Fibroblast of lung (primary cell): Measurements from ENCODE around the gene QSOX2. TPM values are rescaled to one million over a fixed set of nuclear protein-coding genes. Genes with fewer than 3 reads are reported as not detected.

Experiments used
- DNase-seq, 2 donors: peaks; one replicate each; pipeline versions ENCODE4 v3.0.0 to v3.0.0-alpha.2; 2010; ENCODE audit warnings: low read depth in 2 of 2
- H2AFZ ChIP-seq: 2 replicates; pipeline ENCODE4 v1.5.1; 2012; ENCODE audit warnings: low read length, control low read depth, inconsistent platforms
- H3K27ac ChIP-seq: 2 replicates; pipeline ENCODE4 v1.5.1; 2011; ENCODE audit warnings: low read length, control low read depth; ENCODE audit not compliant: insufficient read depth
- H3K27me3 ChIP-seq: 2 replicates; pipeline ENCODE4 v1.5.1; 2011; ENCODE audit warnings: mild to moderate bottlenecking, low read length; ENCODE audit not compliant: control insufficient read depth, insufficient read depth
- H3K36me3 ChIP-seq: 2 replicates; pipeline ENCODE4 v1.5.1; 2011; ENCODE audit warnings: low read length; ENCODE audit not compliant: control insufficient read depth, insufficient read depth
- H3K4me1 ChIP-seq: 2 replicates; pipeline ENCODE4 v1.5.1; 2011; ENCODE audit warnings: low read length; ENCODE audit not compliant: control insufficient read depth, insufficient read depth; ENCODE audit errors: extremely low read depth
- H3K4me2 ChIP-seq: 2 replicates; pipeline ENCODE4 v1.5.1; 2011; ENCODE audit warnings: low read length, control low read depth; ENCODE audit not compliant: insufficient read depth; ENCODE audit errors: extremely low read depth
- H3K4me3 ChIP-seq, 4 experiments: fragments of 200-600 bp in 1 of 4; sonication (generic) in 1 of 4; replicated peaks in 1 of 4; 2 replicates each; pipeline ENCODE4 v1.5.1; 2011 to 2016; ENCODE audit warnings: low read length in 4 of 4, low read depth in 3 of 4, mild to moderate bottlenecking in 3 of 4, control low read depth in 2 of 4, inconsistent platforms in 1 of 4, mixed read lengths in 1 of 4; ENCODE audit not compliant: insufficient read depth in 1 of 4; ENCODE audit errors: control extremely low read depth in 1 of 4
- H3K79me2 ChIP-seq: 2 replicates; pipeline ENCODE4 v1.5.1; 2012; ENCODE audit warnings: mild to moderate bottlenecking, low read length, inconsistent platforms; ENCODE audit not compliant: control insufficient read depth, insufficient read depth
- H3K9ac ChIP-seq: 2 replicates; pipeline ENCODE4 v1.5.1; 2011; ENCODE audit warnings: mild to moderate bottlenecking, low read length, control low read depth; ENCODE audit not compliant: insufficient read depth
- H3K9me3 ChIP-seq: 2 replicates; pipeline ENCODE4 v1.5.1; 2012; ENCODE audit warnings: low read depth, low read length; ENCODE audit not compliant: control insufficient read depth, insufficient read depth
- H4K20me1 ChIP-seq: 2 replicates; pipeline ENCODE4 v1.5.1; 2011; ENCODE audit warnings: low read length; ENCODE audit not compliant: control insufficient read depth, insufficient read depth; ENCODE audit errors: extremely low read depth
- CTCF ChIP-seq, 2 donors: IDR thresholded peaks in 1 of 2; conservative IDR thresholded peaks in 1 of 2; 1 replicate in 1 of 2; 2 replicates in 1 of 2; pipeline ENCODE4 v1.5.1; 2011 to 2012; ENCODE audit warnings: low read length in 2 of 2, control low read depth in 1 of 2, inconsistent platforms in 1 of 2, low read depth in 1 of 2, mild to moderate bottlenecking in 1 of 2
- EZH2 ChIP-seq: IDR thresholded peaks from 2 replicates; pipeline ENCODE4 v1.5.1; 2012; ENCODE audit warnings: low read length, control low read depth, mild to moderate bottlenecking; ENCODE audit errors: missing control alignments
- polyA plus RNA-seq, 2 donors: library from polyadenylated mRNA; depleted of rRNA in 1 of 2; stranded (reverse) in 1 of 2; unstranded in 1 of 2; fragments of >200 nt; gene quantifications; 2 replicates each; pipeline ENCODE4 v1.2.1, GENCODE V29; 2011 to 2012; ENCODE audit warnings: missing spikeins in 1 of 2
- total RNA-seq: library from RNA; depleted of rRNA; stranded (reverse); fragments of >200 nt; gene quantifications from 2 replicates; pipeline ENCODE4 v1.2.1, GENCODE V29; 2014

Gene QSOX2
- total and polyA plus RNA-seq, 2 donors (not counting 1 experiment from before 2014, with no cell fraction given): 7.8 to 13.2 TPM

GRCh38 chr9:136180586-136180985 is 65.0 kb downstream of the QSOX2 start:
- peaks cover 4% of the 10 kb centered on the region for H3K27me3 ChIP-seq
- no peaks in the 10 kb centered on the region for H3K9me3 ChIP-seq
- H3K4me2 ChIP-seq: no peak overlapping the region
- H3K9ac ChIP-seq: no peak overlapping the region
- H4K20me1 ChIP-seq: no peaks in the 10 kb centered on the region
- H3K79me2 ChIP-seq: no peaks in the 10 kb centered on the region
- no peaks in the 10 kb centered on the region for H3K36me3 ChIP-seq
- H3K4me1 ChIP-seq: no peaks in the 10 kb centered on the region
- H3K4me3 ChIP-seq: no peak overlapping the region
- TF ChIP-seq CTCF (conservative IDR thresholded peaks at IDR 0.05 in 1 of 2, IDR thresholded peaks at IDR 0.05 in 1 of 2; ENCODE audit: low read depth in 1 of 2, low read length in 2 of 2) (no peak), EZH2 (no peak)
- H3K27ac ChIP-seq: no peak overlapping the region
- DNase-seq: no peak
- no peak overlapping the region for H2AFZ ChIP-seq

- no peaks in the 10 kb centered on the region for H3K36me3 ChIP-seq
- TF ChIP-seq CTCF (conservative IDR thresholded peaks at IDR 0.05 in 1 of 2, IDR thresholded peaks at IDR 0.05 in 1 of 2; ENCODE audit: low read depth in 1 of 2, low read length in 2 of 2): no peak
- no peak for TF ChIP-seq EZH2
- H3K9me3 ChIP-seq: no peaks in the 10 kb centered on the region
- no peak overlapping the region for H3K4me2 ChIP-seq
- no peaks in the 10 kb centered on the region for H3K79me2 ChIP-seq
- H2AFZ ChIP-seq: no peak overlapping the region
- H3K4me1 ChIP-seq: no peaks in the 10 kb centered on the region
- H3K4me3 ChIP-seq: no peak overlapping the region
- no peak overlapping the region for H3K27ac ChIP-seq
- no peak overlapping the region for H3K9ac ChIP-seq
- DNase-seq: no peak
- peaks cover 4% of the 10 kb centered on the region for H3K27me3 ChIP-seq
- H4K20me1 ChIP-seq: no peaks in the 10 kb centered on the region
Measured at GRCh38 chr9:136179761-136180160, 65.9 kb downstream of the QSOX2 start.

- no peak for DNase-seq
- no peaks in the 10 kb centered on the region for H3K9me3 ChIP-seq
- no peaks in the 10 kb centered on the region for H3K4me1 ChIP-seq
- no peak overlapping the region for H3K4me3 ChIP-seq
- TF ChIP-seq EZH2 (no peak), CTCF (conservative IDR thresholded peaks at IDR 0.05 in 1 of 2, IDR thresholded peaks at IDR 0.05 in 1 of 2; ENCODE audit: low read depth in 1 of 2, low read length in 2 of 2) (no peak)
- no peak overlapping the region for H3K9ac ChIP-seq
- H4K20me1 ChIP-seq: no peaks in the 10 kb centered on the region
- peaks cover 4% of the 10 kb centered on the region for H3K27me3 ChIP-seq
- H3K27ac ChIP-seq: no peak overlapping the region
- no peak overlapping the region for H3K4me2 ChIP-seq
- no peaks in the 10 kb centered on the region for H3K79me2 ChIP-seq
- no peaks in the 10 kb centered on the region for H3K36me3 ChIP-seq
- H2AFZ ChIP-seq: no peak overlapping the region
Measured at GRCh38 chr9:136179101-136179616, 66.5 kb downstream of the QSOX2 start.
